ENCODE results near the gene SLX4. TPM values are rescaled to one million over a fixed set of nuclear protein-coding genes. Genes with fewer than 3 reads are reported as not detected.

The SLX4 gene
- total and polyA plus RNA-seq, 8 donors = 0.76 to 19.7 (median 6.0) TPM

- Histone ChIP-seq H3K27me3 (no peaks in the 10 kb centered on the region), H3K9me3 (peaks cover 0 to 5% (median 2%) of the 10 kb centered on the region in 4 donors), H3K4me1 (no peaks in the 10 kb centered on the region), H3K4me3 (no peak overlapping the region), H3K27ac (no peak overlapping the region), H3K36me3 (peaks cover 12 to 90% (median 53%) of the 10 kb centered on the region in 4 donors)
- intact Hi-C loops (cut with DNase I; ENCODE audit: low total_unique reads) = no loop called here
- DNase-seq = no peak
- 93 to 96% (median 96%) methylated on average over 10 to 12 of the region's 12 CpGs for WGBS, 5 donors
- TF ChIP-seq POLR2AphosphoS5 (IDR thresholded peaks at IDR 0.05) = no peak
- TF ChIP-seq EP300 (IDR thresholded peaks at IDR 0.05) = no peak
- TF ChIP-seq CTCF (IDR thresholded peaks at IDR 0.05) = no peak
- TF ChIP-seq POLR2A (IDR thresholded peaks at IDR 0.05) = no peak
These were observed 13.2 kb downstream of the SLX4 start for GRCh38 chr16:3598236-3598635.

GRCh38 chr16:3597676-3598075, 13.7 kb downstream of the SLX4 start:
- Histone ChIP-seq H3K4me3 (no peak overlapping the region), H3K36me3 (peaks cover 8 to 85% (median 49%) of the 10 kb centered on the region in 4 donors), H3K4me1 (no peaks in the 10 kb centered on the region), H3K27ac (no peak overlapping the region), H3K9me3 (peaks cover 0 to 5% (median 2%) of the 10 kb centered on the region in 4 donors), H3K27me3 (no peaks in the 10 kb centered on the region)
- DNase-seq = no peak
- TF ChIP-seq POLR2A (IDR thresholded peaks at IDR 0.05) (no peak), EP300 (IDR thresholded peaks at IDR 0.05) (no peak), POLR2AphosphoS5 (IDR thresholded peaks at IDR 0.05) (no peak), CTCF (IDR thresholded peaks at IDR 0.05) (no peak)
- intact Hi-C loops (cut with DNase I; ENCODE audit: low total_unique reads) = no loop called here
- 93 to 98% (median 97%) methylated on average over 16 to 17 of the region's 17 CpGs for WGBS, 5 donors

GRCh38 chr16:3597226-3597625, 14.2 kb downstream of the SLX4 start:
- no peak for DNase-seq
- Histone ChIP-seq H3K4me3 (no peak overlapping the region), H3K9me3 (peaks cover 0 to 5% (median 2%) of the 10 kb centered on the region in 4 donors), H3K4me1 (no peaks in the 10 kb centered on the region), H3K27ac (no peak overlapping the region), H3K36me3 (peaks cover 8 to 85% (median 49%) of the 10 kb centered on the region in 4 donors), H3K27me3 (no peaks in the 10 kb centered on the region)
- intact Hi-C loops (cut with DNase I; ENCODE audit: low total_unique reads) = no loop called here
- no peak for TF ChIP-seq POLR2A (IDR thresholded peaks at IDR 0.05)
- TF ChIP-seq POLR2AphosphoS5 (IDR thresholded peaks at IDR 0.05) = no peak
- no peak for TF ChIP-seq EP300 (IDR thresholded peaks at IDR 0.05)
- no peak for TF ChIP-seq CTCF (IDR thresholded peaks at IDR 0.05)
- 82 to 94% (median 91%) methylated on average over 7 to 10 of the region's 10 CpGs for WGBS, 5 donors

GRCh38 chr16:3596101-3596861, 15.1 kb downstream of the SLX4 start:
- H3K4me1 ChIP-seq = no peaks in the 10 kb centered on the region
- H3K27me3 ChIP-seq = no peaks in the 10 kb centered on the region
- H3K36me3 ChIP-seq = peaks cover 8 to 85% (median 49%) of the 10 kb centered on the region in 4 donors
- no peak overlapping the region for H3K27ac ChIP-seq
- no peak for DNase-seq
- no peak overlapping the region for H3K4me3 ChIP-seq
- peaks cover 0 to 5% (median 2%) of the 10 kb centered on the region in 4 donors for H3K9me3 ChIP-seq
- intact Hi-C loops (cut with DNase I; ENCODE audit: low total_unique reads) = no loop called here
- TF ChIP-seq EP300 (IDR thresholded peaks at IDR 0.05) = no peak
- no peak for TF ChIP-seq POLR2AphosphoS5 (IDR thresholded peaks at IDR 0.05)
- no peak for TF ChIP-seq CTCF (IDR thresholded peaks at IDR 0.05)
- no peak for TF ChIP-seq POLR2A (IDR thresholded peaks at IDR 0.05)
- 93 to 96% (median 94%) methylated on average over 8 to 27 of the region's 27 CpGs for WGBS, 5 donors

Measured in stomach (tissue), 9 donors.